EH (cell line): Measurements from ENCODE around the gene PRDM2.

Experiments
- DNase-seq: peaks from one replicate; pipeline ENCODE4 v3.0.0-alpha.2; 2015; ENCODE audit warnings: low read depth

The PRDM2 gene

DNA sequence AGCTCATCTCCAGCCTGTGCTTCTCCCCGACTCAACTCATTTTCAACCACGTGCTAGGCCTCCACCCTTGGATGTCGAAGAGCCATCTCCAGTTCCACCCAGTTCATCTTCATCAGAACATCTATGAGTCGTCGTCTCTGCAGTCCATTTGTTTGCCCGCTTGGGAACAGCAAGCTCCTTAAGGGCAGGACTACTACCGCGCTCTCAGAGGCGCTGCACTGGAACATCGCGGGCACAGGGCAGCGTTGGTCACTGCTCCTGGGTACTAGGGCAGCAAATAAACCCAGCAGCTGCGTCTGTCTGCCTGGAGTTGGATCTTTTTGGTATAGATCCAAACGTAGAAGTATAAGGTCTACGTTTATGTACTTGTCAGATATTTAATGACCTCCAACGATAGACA is 478 bp upstream of the PRDM2 start:
- DNase-seq: no peak

DNA sequence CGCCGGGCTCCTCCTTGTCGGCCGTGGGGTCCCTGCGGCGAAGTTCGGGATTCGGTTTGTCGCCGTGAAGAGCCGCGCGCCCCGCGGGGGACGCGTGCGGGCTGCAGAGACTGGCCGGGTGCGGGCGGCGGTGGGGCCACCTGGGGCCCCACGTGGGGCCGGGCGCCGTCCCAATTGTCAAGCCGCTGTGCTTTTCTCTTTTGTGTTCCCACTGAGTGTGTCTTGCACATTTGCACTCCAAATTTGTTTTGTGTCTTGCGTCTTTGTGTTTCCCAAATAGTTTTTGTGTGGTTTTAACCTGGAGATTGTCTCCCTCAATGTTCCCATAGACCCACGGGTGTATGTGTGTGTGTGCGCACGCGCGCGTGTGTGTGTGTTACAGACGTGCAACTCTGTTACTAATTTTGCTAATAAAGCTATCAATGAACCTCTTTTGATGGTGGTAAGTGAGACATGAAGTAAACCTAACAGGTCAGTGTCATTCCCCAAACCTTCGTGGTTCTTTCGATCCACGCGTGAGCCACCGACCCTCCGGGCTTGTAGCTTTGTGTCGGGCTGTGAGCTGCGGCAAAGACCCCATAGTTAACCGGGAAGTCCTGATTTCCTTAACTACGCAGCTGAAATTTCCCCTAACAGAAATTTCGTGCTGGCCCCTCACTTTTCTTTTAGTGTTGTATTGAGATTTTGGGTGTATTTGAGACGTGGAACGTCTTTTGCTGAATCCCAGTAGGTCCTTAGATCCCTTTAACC is 708 bp downstream of the PRDM2 start:
- DNase-seq: peak; percentile 29

DNA sequence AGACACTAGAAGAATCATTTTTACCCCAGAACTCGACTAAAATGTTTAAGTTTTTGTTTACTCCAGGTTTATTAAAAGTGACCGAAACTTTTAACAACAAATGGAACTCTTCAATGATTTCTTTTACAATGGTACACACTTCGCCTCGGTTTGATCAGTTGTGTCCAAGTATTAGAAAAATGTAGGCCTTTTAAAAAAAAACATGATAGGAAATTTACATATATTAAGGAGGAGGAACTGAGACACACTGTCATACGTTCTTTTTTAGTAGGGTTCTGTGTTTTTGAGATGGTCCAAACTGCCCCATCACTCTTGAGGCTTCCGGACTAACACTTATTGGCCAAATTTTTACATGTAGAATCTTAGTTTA is 1.3 kb downstream of the PRDM2 start:
- no peak for DNase-seq

DNA sequence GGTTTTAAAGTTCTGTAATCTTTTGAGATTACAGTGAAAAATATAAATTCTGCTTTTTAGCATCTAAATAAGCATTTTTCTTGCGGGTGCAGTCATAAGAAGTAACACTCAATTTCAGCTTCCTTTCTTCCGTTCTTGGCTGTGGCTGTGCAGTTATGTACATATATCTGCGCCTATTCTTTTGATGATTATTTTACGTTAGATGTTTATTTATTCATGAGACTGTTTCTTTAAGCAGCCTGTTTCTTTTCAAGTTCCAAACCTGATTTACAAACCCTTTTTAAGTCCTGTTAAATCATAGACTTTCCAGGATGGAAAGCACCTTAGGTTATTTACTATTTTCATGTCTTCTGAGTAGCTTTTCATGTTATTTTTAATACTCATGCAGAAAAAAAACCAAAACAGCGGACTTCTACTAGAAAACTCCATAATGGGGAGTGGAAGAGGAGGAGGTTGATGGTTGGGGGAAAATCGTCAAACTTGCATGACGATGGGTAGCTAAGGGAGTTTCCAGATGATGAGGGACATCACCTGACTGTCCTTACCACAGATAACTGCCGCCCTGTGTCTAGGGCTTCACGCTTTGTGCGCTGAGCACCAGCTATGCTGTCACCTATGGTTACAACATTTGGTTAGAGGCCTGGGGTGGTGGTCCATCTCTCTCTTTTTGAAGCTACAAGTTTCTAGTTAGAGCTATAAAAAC is 2.6 kb downstream of the PRDM2 start:
- DNase-seq: no peak

DNA sequence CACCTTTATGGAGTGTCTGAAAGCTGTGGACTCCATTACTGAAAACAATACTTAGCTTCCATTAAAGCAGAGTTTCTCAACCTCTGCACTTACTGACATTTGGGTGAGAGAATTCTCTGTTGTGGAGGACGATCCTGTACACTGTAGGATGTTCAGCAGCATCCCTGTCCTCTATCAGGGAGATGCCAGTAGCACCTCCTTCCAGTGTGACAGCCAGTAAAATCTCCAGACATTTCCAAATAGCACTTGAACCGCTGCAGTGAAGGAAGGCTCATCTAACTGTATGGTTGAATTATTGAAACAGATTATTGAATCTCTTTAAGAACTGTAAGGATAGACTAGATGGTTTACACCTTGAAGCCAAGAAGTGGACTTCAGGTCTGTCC is 3.1 kb downstream of the PRDM2 start:
- no peak for DNase-seq

DNA sequence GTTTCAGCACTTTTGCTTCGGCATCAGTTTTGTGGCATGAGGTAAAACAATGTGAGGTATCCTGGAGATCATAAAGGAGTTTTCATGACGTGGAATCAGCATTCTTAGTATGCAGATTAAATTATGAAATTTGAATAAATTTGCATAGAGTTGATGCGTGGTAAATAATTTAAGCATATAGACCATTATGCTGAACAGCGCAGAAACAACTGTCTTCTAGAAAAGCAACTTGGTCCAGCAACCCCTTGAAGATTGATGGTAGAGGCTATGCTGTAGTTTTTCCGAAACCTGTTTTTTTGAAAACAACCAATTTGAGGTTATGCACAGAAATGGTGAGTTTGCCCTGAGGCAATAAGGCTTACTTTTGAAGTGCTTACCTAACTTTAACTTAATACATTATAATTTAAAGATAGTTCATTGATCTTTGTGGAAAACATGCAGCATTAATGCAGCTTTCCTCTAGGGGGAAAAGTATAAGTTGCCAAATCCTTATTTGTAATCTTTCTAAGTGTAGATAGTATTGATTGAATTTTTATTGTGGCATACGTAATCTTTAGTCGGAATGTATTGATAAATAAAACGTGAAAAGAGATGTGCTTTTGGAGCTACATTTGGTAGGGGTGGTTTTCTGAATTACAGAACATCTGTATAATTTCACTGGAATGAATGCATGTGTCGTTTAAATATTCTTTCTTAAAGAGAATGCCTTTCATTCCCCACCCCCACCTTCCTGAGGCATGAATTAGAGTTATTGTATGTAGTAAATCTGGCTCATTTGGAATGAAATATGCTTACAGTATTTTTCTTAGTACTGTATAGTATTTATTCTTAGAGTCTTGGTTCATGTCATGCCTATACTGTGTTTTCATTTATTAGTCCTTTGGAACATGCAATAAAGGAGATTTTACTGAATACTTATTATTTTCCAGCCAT is 3.8 kb downstream of the PRDM2 start:
- no peak for DNase-seq

DNA sequence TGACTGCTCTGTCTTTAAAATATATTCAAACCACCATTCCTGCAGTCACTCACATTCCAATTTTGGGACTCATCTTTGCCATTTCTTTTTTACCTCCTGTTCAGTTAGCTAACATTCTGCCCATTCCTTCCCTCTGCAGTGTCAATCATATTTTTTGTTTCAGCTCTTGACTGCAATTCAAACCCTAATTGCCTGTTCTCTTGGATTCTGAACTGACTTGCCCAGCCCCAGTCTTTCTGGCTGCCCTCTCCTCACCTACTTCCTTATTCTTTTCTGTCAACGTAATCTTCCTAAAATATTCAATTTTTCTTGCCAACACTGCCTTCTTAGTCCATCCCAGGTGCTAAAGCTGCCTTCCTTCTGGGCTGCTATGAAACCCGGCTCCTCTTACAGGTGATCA is 6.1 kb downstream of the PRDM2 start:
- peak; percentile 6 for DNase-seq

DNA sequence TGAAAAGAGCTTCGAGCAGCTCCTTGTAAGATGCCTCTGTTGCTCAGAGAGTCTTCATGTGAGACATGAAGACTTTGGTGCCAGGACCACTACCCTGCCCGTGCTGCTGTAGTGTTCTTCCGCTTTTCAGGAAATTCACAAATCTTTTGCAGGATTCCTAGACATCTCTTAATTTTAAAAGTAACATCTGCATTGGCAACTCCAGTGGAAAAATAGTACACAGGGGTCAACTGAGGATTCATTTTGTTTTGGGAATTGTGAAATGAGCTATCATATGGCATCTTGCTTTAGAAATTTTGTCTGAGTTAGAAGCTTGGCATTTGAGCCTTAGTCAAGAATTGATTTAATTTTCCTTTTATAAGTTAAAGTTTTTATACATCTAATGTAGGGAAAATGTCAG is 7.2 kb downstream of the PRDM2 start:
- DNase-seq: peak; percentile 16

DNA sequence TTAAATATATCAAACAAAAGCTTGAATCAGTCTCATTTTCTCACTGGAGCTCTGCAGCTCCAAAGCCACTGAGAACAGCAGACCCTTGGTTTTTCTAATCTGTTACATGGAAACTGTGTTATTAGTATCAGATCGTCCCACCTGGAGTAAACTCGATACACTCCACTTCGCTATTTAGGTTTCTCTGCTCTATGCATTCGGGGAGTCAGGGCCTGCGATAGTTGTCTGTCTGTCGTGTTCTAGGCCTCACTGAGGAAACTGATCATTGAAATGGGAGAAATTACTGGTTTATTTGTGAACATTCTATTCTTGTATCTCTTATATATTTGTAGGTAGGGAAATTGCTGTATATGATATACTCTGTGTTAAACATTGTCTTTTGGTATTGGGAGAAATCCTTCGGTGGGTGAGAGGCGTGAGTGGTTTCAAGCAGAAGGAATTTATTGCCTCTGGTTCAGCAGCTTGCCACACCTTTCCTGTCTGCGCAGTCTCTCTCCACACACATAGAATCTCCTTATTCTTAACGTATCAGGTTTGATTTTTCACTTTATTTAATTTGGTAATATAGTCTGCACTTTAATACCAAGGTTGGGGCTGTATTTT is 8.5 kb downstream of the PRDM2 start:
- no peak for DNase-seq

DNA sequence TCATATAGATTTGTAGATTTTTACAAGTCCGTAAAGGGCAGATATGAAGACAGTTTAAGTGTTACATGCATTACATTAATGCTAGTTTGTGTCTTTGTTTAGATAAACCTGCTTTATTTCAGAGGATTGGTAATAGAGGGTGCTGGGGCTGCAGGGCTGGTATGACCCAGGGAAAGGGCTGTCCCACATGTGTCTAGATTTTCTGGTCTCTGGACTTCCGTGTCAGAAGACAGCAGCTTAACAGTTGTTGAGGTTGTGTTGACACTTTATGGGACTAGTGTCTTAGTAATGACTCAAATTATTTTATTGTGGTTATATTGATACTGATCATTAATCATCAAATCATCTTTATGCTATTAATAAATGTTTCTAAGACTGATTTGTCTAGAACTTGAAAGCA is 10.1 kb downstream of the PRDM2 start:
- no peak for DNase-seq

DNA sequence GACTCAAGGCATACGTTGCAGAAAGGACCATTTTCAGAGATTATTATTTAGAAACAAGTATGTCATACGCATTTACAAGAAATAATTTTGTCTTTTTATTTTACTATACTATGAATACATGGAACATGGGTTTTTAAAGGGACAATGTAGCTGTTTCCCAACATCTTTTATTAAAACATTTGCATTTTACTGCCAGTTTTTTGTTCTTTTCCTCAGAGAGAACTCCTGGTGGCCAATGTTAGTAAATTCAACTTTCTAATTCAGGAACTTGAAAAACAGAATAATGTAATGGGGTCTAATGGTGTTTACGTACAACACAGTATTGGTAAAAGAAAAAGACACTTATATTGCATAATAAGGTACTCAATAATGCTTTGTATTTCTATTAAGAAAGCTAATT is 14.9 kb downstream of the PRDM2 start:
- no peak for DNase-seq

DNA sequence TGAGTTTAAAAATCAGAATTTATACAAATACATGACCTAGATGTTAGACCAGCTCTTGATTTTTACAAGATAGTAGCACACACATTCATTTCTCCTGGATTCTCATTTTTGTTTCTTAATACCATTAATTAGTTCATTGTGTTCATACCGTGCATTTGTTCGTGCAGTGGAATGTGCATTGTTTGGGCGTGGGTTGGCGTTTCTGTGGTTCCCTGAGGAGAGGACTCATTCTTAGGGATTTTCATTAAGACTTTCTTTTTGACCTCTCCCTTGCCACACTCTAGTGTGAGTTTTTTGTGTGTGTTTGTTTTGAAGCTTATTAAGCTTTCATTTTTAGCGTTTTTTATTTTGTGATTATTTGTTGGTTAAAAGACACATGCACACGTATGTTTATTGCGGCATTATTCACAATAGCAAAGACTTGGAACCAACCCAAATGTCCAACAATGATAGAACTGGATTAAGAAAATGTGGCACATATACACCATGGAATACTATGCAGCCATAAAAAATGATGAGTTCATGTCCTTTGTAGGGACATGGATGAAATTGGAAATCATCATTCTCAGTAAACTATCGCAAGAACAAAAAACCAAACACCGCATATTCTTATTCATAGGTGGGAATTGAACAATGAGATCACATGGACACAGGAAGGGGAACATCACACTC is 15.8 kb downstream of the PRDM2 start:
- peak; percentile 76 for DNase-seq

DNA sequence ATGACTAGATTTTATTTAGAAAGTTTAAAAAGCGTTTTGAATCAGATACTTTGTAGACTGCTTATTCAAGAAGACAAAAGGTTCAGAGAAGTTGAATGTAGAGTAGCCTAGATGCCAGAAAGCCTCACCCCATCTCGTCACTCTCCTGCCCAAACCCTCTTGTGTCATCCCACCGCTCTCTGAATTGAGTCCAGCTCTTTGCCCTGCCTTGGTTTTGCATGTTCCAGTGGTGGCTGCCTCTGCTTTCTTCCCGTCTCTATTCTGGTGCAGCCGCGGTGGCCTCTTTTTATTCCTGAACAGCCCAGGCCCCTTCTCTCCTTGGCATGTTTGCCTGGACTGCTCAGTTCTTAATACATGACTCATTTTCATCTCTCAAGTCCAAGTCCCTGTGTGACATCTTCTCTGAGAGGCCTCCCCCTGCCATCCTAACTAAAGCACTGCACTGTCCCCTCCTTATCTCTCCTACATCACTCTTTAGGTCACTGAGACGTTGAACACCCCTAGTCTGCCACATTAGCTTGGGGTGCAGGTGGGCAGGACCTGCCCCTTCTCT is 22.9 kb downstream of the PRDM2 start:
- peak; percentile 10 for DNase-seq

DNA sequence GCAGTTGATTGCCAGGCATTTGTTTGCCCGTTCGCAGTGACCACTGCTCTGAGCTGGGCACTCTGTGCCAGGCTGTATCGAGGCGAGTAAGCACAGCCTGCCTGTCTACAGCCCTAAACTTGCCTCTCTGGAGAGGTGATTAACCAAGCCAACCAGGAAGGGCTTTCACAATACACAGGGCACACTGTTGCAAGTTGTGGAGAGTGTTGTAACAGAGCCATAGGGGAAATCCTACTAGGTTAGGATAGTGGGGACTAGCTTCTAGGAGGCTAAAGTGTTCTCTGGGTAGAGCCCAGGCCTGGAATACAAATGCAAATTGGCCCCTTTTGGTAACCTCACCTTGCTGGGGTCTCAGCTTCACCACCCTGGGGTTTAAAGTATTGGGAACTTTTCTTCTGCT is 23.8 kb downstream of the PRDM2 start:
- no peak for DNase-seq

DNA sequence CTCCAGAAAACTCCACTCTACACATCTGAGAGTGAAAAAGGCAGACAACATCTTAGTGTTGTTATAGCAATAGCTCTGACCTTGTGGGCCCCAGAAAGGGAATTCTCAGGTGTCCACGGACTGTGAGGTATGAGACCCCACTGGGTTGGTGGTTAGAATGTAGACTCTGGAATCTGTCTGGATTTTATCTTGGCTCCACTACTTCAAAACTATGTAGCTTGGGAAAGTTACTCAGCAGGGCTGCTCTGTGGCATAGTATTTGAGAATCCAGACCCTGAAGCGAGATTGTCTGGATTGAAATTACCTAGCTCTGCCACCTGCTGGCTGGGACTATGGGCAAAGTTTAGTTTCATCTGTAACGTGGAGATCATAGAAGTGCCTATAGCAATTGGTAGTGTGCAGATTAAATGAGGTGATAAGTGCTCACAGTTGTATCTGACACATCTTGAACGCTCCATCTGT is 25.8 kb downstream of the PRDM2 start:
- DNase-seq: peak; percentile 36

DNA sequence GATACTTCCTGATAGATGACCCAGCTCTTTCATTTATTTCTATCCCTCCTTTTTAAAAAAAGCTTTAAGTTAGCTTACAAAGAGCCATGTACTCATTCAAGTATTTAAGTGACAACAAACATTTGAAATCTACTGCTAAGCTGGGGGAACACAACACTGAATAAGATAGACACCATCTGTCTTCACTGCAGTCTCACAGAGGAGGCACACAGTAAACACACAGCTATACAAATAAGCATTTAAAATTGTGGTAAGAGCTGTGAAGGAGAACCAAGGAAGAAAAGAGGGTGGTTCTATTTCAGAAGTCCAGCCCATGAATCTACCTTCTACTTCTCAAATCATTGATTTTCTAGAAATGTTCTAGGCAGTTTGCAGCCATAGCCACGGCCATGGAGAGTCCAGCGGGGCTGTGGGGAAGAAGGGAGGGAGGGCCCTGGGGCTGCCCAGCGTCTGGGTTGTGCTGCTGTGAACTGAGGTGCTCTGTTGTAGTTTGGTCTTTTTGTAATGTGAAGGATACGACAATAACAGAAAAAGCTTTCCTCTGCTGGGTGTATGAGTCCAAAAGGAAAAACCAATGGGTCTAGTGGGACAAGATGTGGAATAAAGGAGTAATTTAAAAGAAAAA is 28.2 kb downstream of the PRDM2 start:
- DNase-seq: no peak

DNA sequence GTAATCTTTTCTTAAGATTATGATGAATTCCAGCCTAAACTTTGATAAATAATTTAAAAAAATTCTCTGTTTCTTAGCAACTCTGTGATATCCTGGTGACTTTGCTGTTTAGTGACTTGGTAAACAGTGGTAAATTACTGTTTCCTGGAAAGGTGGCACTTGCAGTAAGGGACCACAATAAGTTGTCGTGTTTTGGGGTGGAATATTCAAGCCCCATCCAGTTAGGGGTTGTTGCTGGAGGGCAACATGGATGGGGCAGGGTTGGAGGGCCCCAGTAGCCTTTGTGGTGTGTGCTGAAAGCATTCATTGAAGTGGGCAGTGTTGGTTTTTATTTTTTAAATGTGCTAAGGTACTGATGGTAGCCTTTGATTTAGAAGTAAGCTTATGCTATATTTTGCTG is 30.3 kb downstream of the PRDM2 start:
- DNase-seq: no peak

DNA sequence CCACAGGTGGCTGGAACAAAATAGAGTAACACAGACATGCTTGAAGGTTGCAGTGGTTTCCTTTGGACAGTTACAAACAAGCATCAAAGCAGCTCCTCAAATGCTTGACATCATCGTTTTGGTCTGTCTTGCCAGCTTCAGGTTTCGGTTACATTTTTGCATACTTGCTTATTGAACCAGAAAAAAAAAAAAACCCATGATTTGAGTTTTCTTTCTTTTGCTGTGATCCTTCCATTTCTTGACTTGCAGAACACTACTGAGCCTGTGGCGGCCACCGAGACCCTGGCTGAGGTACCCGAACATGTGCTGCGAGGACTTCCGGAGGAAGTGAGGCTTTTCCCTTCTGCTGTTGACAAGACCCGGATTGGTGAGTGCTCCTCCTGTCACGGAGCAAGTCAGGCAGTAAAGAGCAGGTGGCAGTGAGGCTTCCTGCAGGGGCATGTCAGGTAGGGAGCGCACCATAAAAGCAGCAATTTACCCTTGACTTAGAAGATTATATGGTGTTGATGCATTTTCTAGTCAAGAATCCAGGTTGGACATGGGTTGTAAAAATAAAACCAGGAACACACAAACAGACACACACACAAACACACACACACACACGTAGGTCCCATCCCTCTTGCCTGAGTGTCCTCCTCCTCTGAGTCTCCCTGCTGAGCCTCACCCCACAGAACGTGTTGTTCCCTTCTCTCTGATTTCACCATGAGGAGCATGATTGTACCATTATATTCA is 30.9 kb downstream of the PRDM2 start:
- DNase-seq: no peak

DNA sequence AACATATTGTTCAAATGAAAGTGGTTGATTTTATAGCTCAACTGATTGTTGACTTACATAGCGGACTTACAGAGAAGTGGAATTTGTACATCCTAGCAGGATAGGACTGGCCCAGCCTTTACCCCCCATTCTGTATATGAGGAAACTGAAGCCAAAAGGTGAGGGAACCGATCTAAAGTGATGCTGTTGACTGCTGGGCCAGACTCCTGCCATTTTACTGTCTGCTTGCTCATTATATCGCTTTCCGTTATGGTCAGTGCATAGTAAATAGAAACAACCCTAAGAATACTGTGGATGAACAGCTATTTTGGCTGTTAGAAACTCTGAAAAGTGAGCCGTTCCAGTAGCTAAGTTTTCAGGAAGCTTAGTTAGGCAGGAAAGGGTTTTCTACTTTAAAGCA is 31.9 kb downstream of the PRDM2 start:
- DNase-seq: no peak

DNA sequence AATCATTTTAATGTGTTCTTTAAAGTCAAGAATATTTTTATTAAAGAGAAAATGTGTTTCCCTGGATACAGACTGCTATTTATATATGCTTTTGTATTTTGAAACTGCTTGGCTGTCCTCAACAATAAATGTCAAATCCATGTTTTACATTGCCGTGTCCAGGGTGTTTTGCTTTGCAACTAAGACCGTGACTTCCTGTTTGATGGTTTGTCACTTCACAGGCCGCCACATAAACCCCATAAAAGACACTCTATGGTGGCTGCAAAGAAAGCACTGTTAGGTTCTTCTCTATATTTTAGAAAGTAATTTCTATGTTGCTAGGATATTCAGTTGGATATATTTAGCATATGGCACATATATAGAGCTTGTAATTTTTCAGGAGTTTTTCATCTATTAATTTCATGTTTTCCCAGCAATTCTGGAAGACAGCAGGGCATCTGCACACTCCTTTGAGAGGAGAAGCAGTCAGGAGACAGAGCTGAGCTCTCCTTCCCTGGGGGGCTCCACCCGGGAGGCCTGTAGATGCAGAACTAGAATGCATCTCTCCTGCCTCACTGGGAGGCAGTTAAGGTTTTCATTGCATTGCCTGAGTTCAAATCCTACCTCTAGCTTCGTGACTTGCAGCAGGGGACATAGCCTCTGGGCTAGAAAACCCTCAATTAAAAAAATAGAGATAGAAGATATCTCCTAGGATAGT is 33.1 kb downstream of the PRDM2 start:
- DNase-seq: no peak
